ENCODE results near the gene CTPS1.

Gene CTPS1

DNA sequence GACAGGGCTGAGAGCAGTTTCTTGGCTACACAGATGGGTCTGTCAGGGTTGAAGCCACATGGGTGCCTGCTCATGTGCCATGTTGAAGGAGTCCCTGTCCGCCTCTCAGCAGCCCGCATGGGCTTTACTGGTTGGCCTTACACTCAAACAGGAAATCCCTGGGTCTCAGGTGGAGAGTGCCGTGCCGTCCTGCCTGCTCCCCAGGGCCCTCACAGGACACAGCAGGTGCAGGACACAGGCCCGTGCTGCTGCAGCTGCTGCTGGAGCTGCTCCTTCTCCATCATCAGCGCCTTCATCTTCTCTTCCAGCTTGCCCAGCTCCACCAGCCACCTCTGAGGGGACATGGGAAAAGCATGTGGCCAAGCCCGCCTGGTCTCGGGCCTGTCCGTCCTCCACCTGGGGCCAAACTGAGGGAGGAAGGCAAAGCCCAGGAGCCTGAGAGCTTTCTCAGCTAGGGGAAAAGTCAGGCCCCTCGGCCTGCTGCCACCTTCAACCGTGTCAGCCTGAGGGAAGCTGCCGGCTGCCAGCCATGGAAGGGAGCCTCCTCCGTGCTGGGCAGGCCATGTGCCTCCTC is 36.5 kb downstream of the CTPS1 start:
- H3K9me3 ChIP-seq: no peaks in the 10 kb centered on the region
- no peak overlapping the region for H3K4me3 ChIP-seq
- in situ Hi-C loops (cut with MboI; ENCODE audit: low sequenced_read_pairs): no loop called here
- H3K36me3 ChIP-seq (replicated peaks): peaks cover 68% of the 10 kb centered on the region
- no peak for DNase-seq (ENCODE audit: low spot score in 2 of 2)
- no peaks in the 10 kb centered on the region for H3K27me3 ChIP-seq (ENCODE audit: low read depth)
- no peaks in the 10 kb centered on the region for H3K4me1 ChIP-seq

DNA sequence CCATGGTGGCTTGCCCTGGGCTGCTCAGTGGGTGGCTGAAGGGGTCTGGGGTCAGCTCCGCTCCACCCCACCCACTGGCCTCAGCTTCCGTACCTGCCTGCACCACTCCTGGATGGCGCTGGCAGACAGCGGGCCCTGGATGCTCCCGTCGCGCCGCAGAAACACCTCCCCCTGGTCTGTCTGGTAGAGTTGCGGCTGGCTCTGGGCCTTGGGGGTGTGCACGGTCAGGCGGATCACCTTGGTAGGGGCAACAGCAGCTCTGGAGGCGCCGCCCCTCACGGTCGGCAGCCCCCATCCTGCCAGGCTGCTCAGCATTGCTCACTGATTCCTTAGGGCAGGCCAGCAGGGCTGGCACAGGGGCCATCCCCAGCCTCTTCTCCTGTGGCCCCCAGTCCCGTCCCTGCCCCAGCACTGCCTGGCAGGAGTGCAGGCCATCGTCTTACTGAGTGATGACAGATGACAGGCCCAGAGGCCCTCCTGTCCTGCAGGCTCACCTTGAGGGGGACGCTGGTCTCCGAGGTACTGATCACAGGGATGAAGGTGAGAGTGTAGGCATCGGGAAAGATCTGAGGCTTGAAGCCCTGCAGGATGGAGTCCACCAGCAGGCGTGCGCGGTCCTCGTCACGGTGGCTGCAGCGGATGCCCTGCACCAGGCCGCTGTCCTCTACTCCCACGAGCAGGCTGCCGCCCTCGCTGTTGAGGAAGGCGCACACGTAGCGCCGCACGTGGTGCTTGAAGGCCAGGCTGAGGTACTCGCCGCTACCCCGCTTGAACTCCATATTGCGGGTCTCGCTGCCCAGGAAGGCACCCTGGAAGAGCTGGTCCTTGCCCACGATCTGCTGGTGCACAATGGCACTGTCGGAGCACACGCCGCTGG is 37.9 kb downstream of the CTPS1 start:
- in situ Hi-C loops (cut with MboI; ENCODE audit: low sequenced_read_pairs): no loop called here

DNA sequence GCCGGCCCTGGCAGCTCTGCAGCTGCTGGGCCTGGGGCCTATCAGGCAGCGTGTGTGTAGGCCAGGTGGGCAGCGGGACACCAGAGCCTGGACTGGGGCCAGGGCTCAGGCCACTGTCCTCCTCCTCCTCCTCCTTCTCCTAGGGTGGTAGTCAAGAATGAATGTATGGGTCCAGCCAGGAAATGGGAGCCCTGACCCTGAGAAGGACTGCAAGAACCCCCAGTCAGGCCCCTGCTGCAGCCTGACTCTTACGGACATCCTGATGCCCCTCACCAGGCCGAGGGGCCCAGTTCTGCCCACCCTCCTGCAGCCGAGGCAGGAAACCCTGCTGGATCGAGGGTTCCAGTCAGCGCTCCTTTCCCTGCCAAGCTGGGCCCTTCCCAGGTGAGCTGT is 38.5 kb downstream of the CTPS1 start:
- Histone ChIP-seq H3K4me3 (no peak overlapping the region), H3K9me3 (no peaks in the 10 kb centered on the region), H3K4me1 (no peaks in the 10 kb centered on the region), H3K36me3 (replicated peaks) (peaks cover 48% of the 10 kb centered on the region), H3K27me3 (ENCODE audit: low read depth) (no peaks in the 10 kb centered on the region)
- DNase-seq (ENCODE audit: low spot score in 2 of 2): no peak
- in situ Hi-C loops (cut with MboI; ENCODE audit: low sequenced_read_pairs): no loop called here

More for the DNA sequence above, 37.9 kb downstream of the CTPS1 start:
- no peak overlapping the region for H3K4me3 ChIP-seq
- peaks cover 54% of the 10 kb centered on the region for H3K36me3 ChIP-seq (replicated peaks)
- H3K9me3 ChIP-seq: no peaks in the 10 kb centered on the region
- H3K27me3 ChIP-seq (ENCODE audit: low read depth): no peaks in the 10 kb centered on the region
- DNase-seq (ENCODE audit: low spot score in 2 of 2): no peak
- H3K4me1 ChIP-seq: no peaks in the 10 kb centered on the region

DNA sequence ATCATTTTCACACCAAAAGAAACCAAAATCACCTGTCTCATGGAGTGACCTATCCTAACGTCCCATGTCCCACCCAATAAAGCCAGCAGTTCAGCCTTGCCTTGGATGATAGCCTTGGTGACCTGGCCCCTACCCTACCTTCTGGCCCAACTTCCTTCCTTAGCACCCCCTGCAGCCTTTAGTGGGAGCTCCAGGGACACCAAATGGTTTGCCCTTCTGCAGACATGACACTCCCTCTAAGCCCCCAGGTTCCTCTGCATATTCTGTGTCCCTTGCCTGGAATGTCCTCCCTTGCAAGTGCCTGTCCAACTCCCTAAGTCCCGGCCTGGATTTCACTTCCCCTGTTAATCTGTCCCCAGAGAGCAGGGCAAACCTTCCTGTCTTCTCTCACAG is 39.9 kb downstream of the CTPS1 start:
- DNase-seq (ENCODE audit: low spot score in 2 of 2): no peak

DNA sequence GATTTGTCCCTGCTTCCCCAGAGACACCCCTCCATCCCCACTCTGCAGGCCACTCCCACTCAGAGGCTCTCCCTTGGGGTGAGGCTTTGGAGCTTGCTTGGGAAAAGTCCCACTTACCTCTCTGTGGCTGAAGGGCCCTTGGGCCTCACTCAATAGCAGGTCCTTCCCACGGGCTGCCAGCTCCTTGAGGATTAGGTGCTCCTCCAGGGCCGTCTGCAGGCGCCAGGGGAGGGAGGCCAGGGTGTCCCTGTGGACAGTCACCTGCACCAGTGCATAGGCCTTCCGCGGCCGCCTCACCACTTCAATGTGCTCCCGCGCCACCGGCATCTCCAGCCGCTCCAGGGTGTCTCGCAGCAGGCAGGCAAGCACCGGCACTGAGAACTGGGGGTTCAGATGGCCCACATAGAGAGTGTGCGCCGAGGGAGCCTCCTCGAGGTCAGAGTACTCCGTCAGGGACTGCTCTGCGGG is 40.6 kb downstream of the CTPS1 start:
- Histone ChIP-seq H3K27me3 (ENCODE audit: low read depth) (no peaks in the 10 kb centered on the region), H3K4me3 (no peak overlapping the region), H3K36me3 (replicated peaks) (peaks cover 32% of the 10 kb centered on the region), H3K4me1 (no peaks in the 10 kb centered on the region), H3K9me3 (no peaks in the 10 kb centered on the region)
- in situ Hi-C loops (cut with MboI; ENCODE audit: low sequenced_read_pairs): no loop called here
- DNase-seq (ENCODE audit: low spot score in 2 of 2): no peak

More for the DNA sequence above, 39.9 kb downstream of the CTPS1 start:
- Histone ChIP-seq H3K9me3 (no peaks in the 10 kb centered on the region), H3K4me3 (no peak overlapping the region), H3K36me3 (replicated peaks) (peaks cover 35% of the 10 kb centered on the region), H3K27me3 (ENCODE audit: low read depth) (no peaks in the 10 kb centered on the region), H3K4me1 (no peaks in the 10 kb centered on the region)
- in situ Hi-C loops (cut with MboI; ENCODE audit: low sequenced_read_pairs): no loop called here

DNA sequence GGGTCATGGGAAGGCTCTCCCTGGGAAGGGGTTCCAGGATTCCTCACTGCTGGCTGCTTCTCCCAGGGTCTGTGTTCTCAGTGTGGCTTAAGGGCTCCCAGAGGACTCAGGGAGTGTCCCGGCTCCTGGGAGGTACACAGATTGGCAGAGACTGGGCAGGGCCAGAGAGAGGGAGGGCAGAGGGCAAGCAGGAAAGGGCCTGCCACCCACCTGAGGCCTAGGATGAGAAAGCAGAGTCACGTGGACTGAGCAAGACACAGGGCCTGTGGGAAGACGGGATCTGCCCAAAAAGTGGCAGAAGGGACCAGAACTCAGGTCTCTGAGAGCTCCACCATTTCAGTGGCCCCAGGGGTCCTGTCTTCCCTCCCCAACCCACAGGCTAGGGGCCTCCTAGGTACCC is 41.2 kb downstream of the CTPS1 start:
- no peak for DNase-seq (ENCODE audit: low spot score in 2 of 2)
- peaks cover 28% of the 10 kb centered on the region for H3K36me3 ChIP-seq (replicated peaks)
- H3K4me3 ChIP-seq: no peak overlapping the region
- H3K27me3 ChIP-seq (ENCODE audit: low read depth): no peaks in the 10 kb centered on the region
- H3K4me1 ChIP-seq: no peaks in the 10 kb centered on the region
- in situ Hi-C loops (cut with MboI; ENCODE audit: low sequenced_read_pairs): no loop called here
- no peaks in the 10 kb centered on the region for H3K9me3 ChIP-seq

DNA sequence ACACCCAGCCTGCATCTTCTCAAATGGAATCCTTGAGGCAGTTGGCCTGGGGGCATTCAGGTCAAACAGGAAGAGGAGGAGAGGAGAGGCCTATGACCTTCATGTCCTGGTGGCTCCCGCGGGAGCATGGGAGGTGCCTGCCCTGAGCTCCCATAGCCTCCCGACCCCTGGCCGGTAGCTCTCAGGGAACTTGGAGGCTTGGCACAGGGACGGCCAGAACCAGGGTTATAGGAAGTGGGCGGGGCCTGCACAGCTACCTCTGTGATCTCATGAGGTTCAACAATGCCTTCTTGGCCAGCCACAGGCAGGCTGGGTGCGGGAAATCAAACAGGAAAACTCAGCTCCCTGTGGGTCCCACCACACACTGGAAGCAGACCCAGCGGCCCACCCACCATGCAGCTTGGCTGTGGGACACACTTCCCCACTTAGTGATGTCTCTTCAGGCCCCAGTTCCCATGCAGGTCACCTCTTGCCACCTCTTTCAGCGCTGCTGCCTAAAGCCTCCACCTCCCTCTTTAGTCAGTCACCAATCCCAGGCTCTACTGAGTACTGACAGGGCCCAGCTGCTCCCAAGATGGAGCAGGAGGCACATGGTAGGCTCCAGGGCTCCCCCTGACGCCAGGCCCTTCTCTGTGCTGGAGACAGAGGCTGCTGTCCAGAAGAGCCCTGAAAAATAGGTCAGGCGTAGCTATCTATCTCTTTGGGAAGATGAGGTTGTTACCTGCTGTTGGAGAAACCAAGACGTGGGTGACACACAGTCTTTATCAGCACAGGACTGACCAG is 42.2 kb downstream of the CTPS1 start, which contains the start of gene SLFNL1:
Gene SLFNL1 (minus strand): TSS at position 200 of the 783 bp plus-strand sequence. CDS start 1,065 bp downstream, outside the sequence.
- Histone ChIP-seq H3K27me3 (ENCODE audit: low read depth) (no peaks in the 10 kb centered on the region), H3K9me3 (no peaks in the 10 kb centered on the region), H3K4me1 (no peaks in the 10 kb centered on the region), H3K4me3 (no peak within 1 kb of the TSS), H3K36me3 (replicated peaks) (peaks cover 19% of the 10 kb centered on the region)
- peak in 1 of 2 experiments; percentile 51 for DNase-seq (ENCODE audit: low spot score in 2 of 2)
- in situ Hi-C loops (cut with MboI; ENCODE audit: low sequenced_read_pairs): no loop called here

DNA sequence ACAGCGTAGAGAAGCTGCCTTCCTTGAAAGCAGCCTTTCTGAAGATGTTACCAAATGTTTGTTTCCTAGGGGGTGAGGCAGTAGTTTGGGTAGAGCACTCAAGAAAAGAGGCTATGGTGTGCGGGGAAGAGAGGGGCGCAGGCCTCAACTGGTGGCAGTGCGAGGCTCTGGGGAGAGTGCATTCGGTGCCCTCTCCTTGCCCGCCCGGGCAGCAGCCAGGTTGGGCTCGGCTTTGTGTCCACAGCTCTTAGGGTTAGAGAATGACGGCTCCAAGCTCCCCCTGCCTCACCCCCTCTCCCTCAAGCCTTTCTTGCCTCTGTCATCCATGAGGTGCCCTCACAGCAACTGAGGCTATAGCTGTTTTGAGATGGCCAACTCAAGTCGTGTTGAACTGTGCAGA is 42.9 kb downstream of the CTPS1 start:
- in situ Hi-C loops (cut with MboI; ENCODE audit: low sequenced_read_pairs): no loop called here
- Histone ChIP-seq H3K4me1 (no peaks in the 10 kb centered on the region), H3K4me3 (no peak overlapping the region), H3K36me3 (replicated peaks) (peaks cover 17% of the 10 kb centered on the region), H3K27me3 (ENCODE audit: low read depth) (no peaks in the 10 kb centered on the region), H3K9me3 (no peaks in the 10 kb centered on the region)
- DNase-seq (ENCODE audit: low spot score in 2 of 2): no peak

DNA sequence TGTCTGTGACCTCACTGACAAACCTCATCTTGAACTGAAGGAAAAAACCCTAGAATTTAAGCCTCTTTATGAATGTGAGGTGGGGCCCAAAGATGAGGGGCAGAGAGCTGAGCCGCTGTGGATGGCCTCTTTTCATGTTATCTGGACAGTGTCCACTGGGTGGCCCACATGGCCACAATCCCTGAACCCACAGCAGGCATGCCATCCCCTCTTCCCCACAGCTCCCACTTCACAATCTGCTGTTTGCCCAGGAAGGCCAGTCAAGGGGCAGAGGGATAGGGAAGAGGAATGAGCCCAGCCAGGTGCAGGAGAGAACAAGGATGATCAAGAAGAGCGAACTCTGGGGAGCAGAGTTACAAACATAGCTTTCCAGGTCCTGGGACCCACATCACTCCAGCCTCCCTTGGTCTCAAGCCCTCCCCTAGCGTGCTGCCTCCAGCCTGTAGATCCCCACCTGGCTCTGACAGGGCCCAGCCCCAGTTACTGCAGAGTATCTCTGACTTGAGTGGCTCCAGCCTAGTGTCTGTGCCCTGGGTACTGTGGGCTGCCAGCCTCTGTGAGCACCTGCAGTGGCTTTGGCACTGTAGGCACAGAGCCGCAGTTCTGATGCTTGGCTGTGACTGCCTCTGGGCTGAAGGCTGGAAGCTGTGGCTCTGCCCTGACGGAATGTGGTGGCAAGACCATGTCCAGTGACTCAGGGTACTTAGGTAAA is 43.9 kb downstream of the CTPS1 start:
- in situ Hi-C loops (cut with MboI; ENCODE audit: low sequenced_read_pairs): no loop called here
- H3K36me3 ChIP-seq (replicated peaks): peaks cover 12% of the 10 kb centered on the region

DNA sequence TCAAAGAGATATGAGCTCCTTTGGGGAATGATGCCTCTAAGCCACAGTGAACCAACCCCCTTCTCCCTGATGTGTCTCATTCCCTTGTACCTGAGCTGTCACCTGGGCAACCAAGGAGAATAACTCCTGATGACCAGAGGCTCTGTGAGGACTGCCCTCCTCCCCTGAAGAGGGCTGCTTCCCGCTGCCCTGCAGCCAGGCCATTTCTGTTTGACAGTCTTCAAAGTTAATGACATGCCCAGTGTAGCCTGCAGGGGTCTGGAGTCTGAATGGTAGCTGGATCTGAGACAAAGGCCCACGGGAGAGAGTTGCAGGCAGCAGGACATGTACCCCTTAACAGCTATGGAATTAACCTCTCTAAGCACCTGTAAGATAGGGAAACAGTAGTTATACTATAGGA is 45.5 kb downstream of the CTPS1 start:
- in situ Hi-C loops (cut with MboI; ENCODE audit: low sequenced_read_pairs): no loop called here
- DNase-seq (ENCODE audit: low spot score in 2 of 2): no peak
- Histone ChIP-seq H3K36me3 (replicated peaks) (peaks cover 20% of the 10 kb centered on the region), H3K27me3 (ENCODE audit: low read depth) (no peaks in the 10 kb centered on the region), H3K4me1 (no peaks in the 10 kb centered on the region), H3K9me3 (no peaks in the 10 kb centered on the region), H3K4me3 (no peak overlapping the region)

More for the DNA sequence above, 43.9 kb downstream of the CTPS1 start:
- no peak for DNase-seq (ENCODE audit: low spot score in 2 of 2)
- H3K4me3 ChIP-seq: no peak overlapping the region
- no peaks in the 10 kb centered on the region for H3K9me3 ChIP-seq
- H3K27me3 ChIP-seq (ENCODE audit: low read depth): no peaks in the 10 kb centered on the region
- no peaks in the 10 kb centered on the region for H3K4me1 ChIP-seq

DNA sequence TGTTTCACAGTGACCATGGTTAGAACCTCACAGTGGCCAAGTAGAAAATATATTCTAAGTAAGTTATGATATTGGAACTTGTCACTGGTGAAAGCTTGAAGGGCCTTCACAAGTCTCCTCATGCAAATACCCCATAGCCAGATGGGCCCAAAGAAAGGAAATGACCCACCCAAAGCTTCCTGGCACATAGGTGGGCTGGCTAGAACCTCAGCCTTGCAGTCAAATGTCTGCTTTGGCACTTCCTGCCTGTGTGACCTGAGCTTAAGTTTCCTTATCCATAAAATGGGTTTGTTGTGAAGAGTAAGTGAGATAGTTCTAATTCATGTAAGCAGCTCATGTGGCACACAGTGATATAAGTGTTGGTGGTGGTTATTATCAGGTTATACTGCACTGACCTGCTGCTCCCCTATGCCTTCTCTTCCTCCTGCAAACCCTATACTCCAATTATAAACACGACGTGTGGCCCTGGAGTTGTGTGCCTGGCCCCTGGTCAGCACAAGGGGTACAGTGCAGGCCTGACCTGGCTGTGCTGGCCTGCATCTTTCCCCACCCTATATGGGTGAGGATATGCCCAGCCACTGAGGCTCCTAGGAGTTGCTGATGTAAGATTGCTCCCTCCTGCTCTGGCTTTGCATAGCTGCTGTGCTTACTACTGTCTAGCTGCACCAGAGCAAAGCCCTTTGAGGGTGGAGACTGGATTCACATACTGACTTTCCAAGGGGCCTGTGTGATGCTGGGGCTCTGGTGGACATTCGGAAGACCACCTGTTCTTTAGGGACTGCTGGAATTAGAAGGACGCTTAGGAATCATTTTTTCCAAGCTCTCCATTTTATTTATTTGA is 46.7 kb downstream of the CTPS1 start:
- no peaks in the 10 kb centered on the region for H3K9me3 ChIP-seq
- H3K4me1 ChIP-seq: no peaks in the 10 kb centered on the region
- no peaks in the 10 kb centered on the region for H3K27me3 ChIP-seq (ENCODE audit: low read depth)
- H3K36me3 ChIP-seq (replicated peaks): peaks cover 20% of the 10 kb centered on the region
- DNase-seq (ENCODE audit: low spot score in 2 of 2): no peak
- in situ Hi-C loops (cut with MboI; ENCODE audit: low sequenced_read_pairs): no loop called here
- no peak overlapping the region for H3K4me3 ChIP-seq

DNA sequence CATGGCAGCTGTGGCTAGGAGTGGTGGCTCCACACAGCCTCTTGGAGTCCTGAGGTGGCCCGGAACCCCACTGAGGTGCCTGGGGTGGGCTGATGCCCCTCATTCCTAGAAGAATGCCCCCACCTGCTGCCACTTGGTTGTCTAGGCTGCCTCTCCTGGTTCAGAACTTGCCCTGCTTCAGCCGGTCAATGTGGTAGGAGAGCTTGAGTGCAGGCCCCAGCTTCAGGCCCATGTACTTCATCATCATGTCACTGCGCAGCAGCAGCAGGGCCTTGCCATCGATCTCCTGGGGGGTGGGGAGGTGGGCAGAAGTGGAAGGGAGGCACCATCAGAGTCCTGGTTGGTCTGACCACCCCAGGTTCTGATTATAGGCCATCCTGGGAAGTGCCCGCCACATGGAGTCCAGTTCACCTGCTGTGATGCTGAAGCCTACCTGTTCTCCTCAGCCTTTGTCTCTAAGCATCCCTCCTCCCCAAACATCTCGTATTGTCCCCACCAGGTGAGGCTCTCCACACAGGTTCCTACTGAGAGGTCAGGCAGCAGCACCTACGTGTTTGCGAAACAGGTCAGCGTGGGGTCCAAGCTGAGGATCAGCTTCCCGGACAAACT is 48.6 kb downstream of the CTPS1 start:
- Histone ChIP-seq H3K9me3 (no peaks in the 10 kb centered on the region), H3K36me3 (replicated peaks) (peaks cover 34% of the 10 kb centered on the region), H3K4me1 (no peaks in the 10 kb centered on the region), H3K27me3 (ENCODE audit: low read depth) (no peaks in the 10 kb centered on the region), H3K4me3 (no peak overlapping the region)
- DNase-seq (ENCODE audit: low spot score in 2 of 2): no peak
- in situ Hi-C loops (cut with MboI; ENCODE audit: low sequenced_read_pairs): no loop called here

Measured in HAP-1 (cell line).